PFSK-1 (cell line): ENCODE measurements around the gene NISCH.
A peak's percentile ranks its signal among the peaks of the same experiment; 100 is the strongest.

Source experiments
- FOXP2 ChIP-seq: optimal IDR thresholded peaks from 2 replicates; pipeline ENCODE3; 2011; ENCODE audit warnings: borderline replicate concordance, control low read depth, inconsistent platforms; ENCODE audit not compliant: insufficient read depth; ENCODE audit errors: extremely low read length, extremely low read depth
- POLR2AphosphoS5 ChIP-seq: IDR thresholded peaks from 2 replicates; pipeline ENCODE4 v1.6.1; 2012; ENCODE audit warnings: low read depth, mild to moderate bottlenecking, control low read depth, low read length, moderate library complexity
- REST ChIP-seq, 2 experiments: IDR thresholded peaks; 2 replicates each; pipeline versions ENCODE4 v1.6.1 to v1.8.0; 2011 to 2012; ENCODE audit warnings: low read depth in 2 of 2, low read length in 2 of 2, control low read depth in 1 of 2, inconsistent platforms in 1 of 2, mild to moderate bottlenecking in 1 of 2, moderate library complexity in 1 of 2; ENCODE audit not compliant: insufficient read depth in 1 of 2
- SIN3A ChIP-seq: IDR thresholded peaks from 2 replicates; pipeline ENCODE4 v1.6.1; 2012; ENCODE audit warnings: mild to moderate bottlenecking, low read length, moderate library complexity, borderline replicate concordance; ENCODE audit not compliant: insufficient read depth
- TAF1 ChIP-seq: IDR thresholded peaks from 2 replicates; pipeline ENCODE4 v1.6.1; 2012; ENCODE audit warnings: low read length, control low read depth, borderline replicate concordance; ENCODE audit not compliant: insufficient read depth

NISCH gene

GRCh38 chr3:52479037-52479876, 23.9 kb downstream of the NISCH start:
- no peak for TF ChIP-seq POLR2AphosphoS5
- no peak for TF ChIP-seq REST (IDR thresholded peaks at IDR 0.05; ENCODE audit: insufficient read depth in 1 of 2, low read depth in 2 of 2, low read length in 2 of 2)
- TF ChIP-seq FOXP2 = no peak
- TF ChIP-seq SIN3A = no peak
- no peak for TF ChIP-seq TAF1

GRCh38 chr3:52479877-52480575, 24.6 kb downstream of the NISCH start:
- no peak for TF ChIP-seq SIN3A

- TF ChIP-seq FOXP2 (no peak), POLR2AphosphoS5 (no peak), SIN3A (no peak), REST (IDR thresholded peaks at IDR 0.05; ENCODE audit: insufficient read depth in 1 of 2, low read depth in 2 of 2, low read length in 2 of 2) (no peak), TAF1 (no peak)
Measured at GRCh38 chr3:52480768-52481715, 25.6 kb downstream of the NISCH start.

- TF ChIP-seq TAF1 (no peak), REST (IDR thresholded peaks at IDR 0.05; ENCODE audit: insufficient read depth in 1 of 2, low read depth in 2 of 2, low read length in 2 of 2) (no peak), POLR2AphosphoS5 (no peak), FOXP2 (peak; percentile 23), SIN3A (no peak)
Measured at GRCh38 chr3:52481819-52482521, 26.6 kb downstream of the NISCH start.

- TF ChIP-seq FOXP2 = no peak
- TF ChIP-seq TAF1 = no peak
- no peak for TF ChIP-seq POLR2AphosphoS5
- no peak for TF ChIP-seq SIN3A
- TF ChIP-seq REST (IDR thresholded peaks at IDR 0.05; ENCODE audit: insufficient read depth in 1 of 2, low read depth in 2 of 2, low read length in 2 of 2) = no peak
Measured at GRCh38 chr3:52483081-52483480, 27.7 kb downstream of the NISCH start.
